Neural cell (in vitro differentiated cells): ENCODE measurements around the gene KITLG. TPM values are rescaled to one million over a fixed set of nuclear protein-coding genes. Genes with fewer than 3 reads are reported as not detected.

Experiments used
- H2AFZ ChIP-seq: fragments of 200-600, 300-800 bp; sonication (generic), shearing (Covaris generic); 2 replicates; pipeline ENCODE4 v1.6.0; 2014; ENCODE audit warnings: low read depth, mild to moderate bottlenecking, antibody characterized with exemption, low read length, moderate library complexity
- H3F3A ChIP-seq: fragments of 200-600 bp; shearing (Covaris generic); 2 replicates; pipeline ENCODE4 v1.6.1; 2016; ENCODE audit warnings: mild to moderate bottlenecking, moderate library complexity, mixed read lengths, antibody characterized with exemption, low read length; ENCODE audit not compliant: insufficient read depth, poor library complexity, severe bottlenecking
- H3K27ac ChIP-seq: fragments of 200-600, 300-800 bp; sonication (generic), shearing (Covaris generic); 2 replicates; pipeline ENCODE4 v1.5.1; 2014; ENCODE audit warnings: mild to moderate bottlenecking, low read length, moderate library complexity
- H3K27me3 ChIP-seq: fragments of 300-800, 200-600 bp; sonication (generic), shearing (Covaris generic); 2 replicates; pipeline ENCODE4 v1.6.0; 2014; ENCODE audit warnings: mild to moderate bottlenecking, low read depth, low read length, moderate library complexity; ENCODE audit not compliant: insufficient read depth
- H3K36me3 ChIP-seq: fragments of 300-800, 200-600 bp; sonication (generic), shearing (Covaris generic); 2 replicates; pipeline ENCODE4 v1.5.1; 2014; ENCODE audit warnings: mild to moderate bottlenecking, antibody characterized with exemption, low read length, moderate library complexity; ENCODE audit not compliant: insufficient read depth
- H3K4me2 ChIP-seq: fragments of 300-800, 200-600 bp; sonication (generic), shearing (Covaris generic); 2 replicates; pipeline ENCODE4 v1.6.0; 2014; ENCODE audit warnings: mild to moderate bottlenecking, low read length
- H3K4me3 ChIP-seq: fragments of 300-800, 200-600 bp; sonication (generic), shearing (Covaris generic); 2 replicates; pipeline ENCODE4 v1.5.1; 2014; ENCODE audit warnings: mild to moderate bottlenecking, low read length, moderate library complexity
- H3K79me2 ChIP-seq: fragments of 200-600 bp; shearing (Covaris generic); replicated peaks from 2 replicates; pipeline ENCODE4 v1.6.0; 2014; ENCODE audit warnings: mild to moderate bottlenecking, low read length, moderate library complexity; ENCODE audit not compliant: insufficient read depth
- H3K9ac ChIP-seq: fragments of 300-800, 200-600 bp; sonication (generic), shearing (Covaris generic); 2 replicates; pipeline ENCODE4 v1.6.1; 2016; ENCODE audit warnings: mild to moderate bottlenecking, low read length, mixed read lengths
- H3K9me2 ChIP-seq: fragments of 200-600 bp; shearing (Covaris generic); 2 replicates; pipeline ENCODE4 v1.6.1; 2016; ENCODE audit warnings: mild to moderate bottlenecking, low read length, mixed read lengths; ENCODE audit not compliant: insufficient read depth
- H3K9me3 ChIP-seq: fragments of 200-600, 300-800 bp; sonication (generic), shearing (Covaris generic); 2 replicates; pipeline ENCODE4 v1.6.1; 2016; ENCODE audit warnings: mild to moderate bottlenecking, mixed run types, low read length, moderate library complexity, mixed read lengths
- H4K20me1 ChIP-seq: fragments of 200-600 bp; shearing (Covaris generic); 2 replicates; pipeline ENCODE4 v1.6.1; 2016; ENCODE audit warnings: mild to moderate bottlenecking, mixed run types; ENCODE audit not compliant: insufficient read depth
- EP300 ChIP-seq: fragments of 450-650 bp; conservative IDR thresholded peaks from 2 replicates; pipeline ENCODE4 v1.6.1; 2014; ENCODE audit warnings: antibody characterized with exemption, mild to moderate bottlenecking, moderate library complexity; ENCODE audit not compliant: poor library complexity, severe bottlenecking
- EZH2 ChIP-seq: fragments of 200-600, 300-800 bp; shearing (Covaris generic), sonication (generic); IDR thresholded peaks from 2 replicates; pipeline ENCODE4 v1.6.1; 2014; ENCODE audit warnings: antibody characterized with exemption, low read length, borderline replicate concordance, mild to moderate bottlenecking; ENCODE audit not compliant: insufficient read depth, poor library complexity, severe bottlenecking
- MXI1 ChIP-seq: fragments of 450-650 bp; conservative IDR thresholded peaks from 2 replicates; pipeline ENCODE4 v1.6.1; 2014; ENCODE audit warnings: antibody characterized with exemption, mild to moderate bottlenecking; ENCODE audit not compliant: poor library complexity, severe bottlenecking
- POLR2AphosphoS5 ChIP-seq: IDR thresholded peaks from 2 replicates; pipeline ENCODE4 v1.6.1; 2012
- RAD21 ChIP-seq: fragments of 450-650 bp; conservative IDR thresholded peaks from 2 replicates; pipeline ENCODE4 v1.6.1; 2014; ENCODE audit warnings: antibody characterized with exemption, mild to moderate bottlenecking, moderate library complexity
- SMC3 ChIP-seq: fragments of 450-650 bp; conservative IDR thresholded peaks from 2 replicates; pipeline ENCODE4 v1.6.1; 2014; ENCODE audit warnings: antibody characterized with exemption, mild to moderate bottlenecking, moderate library complexity; ENCODE audit not compliant: poor library complexity
- TAF1 ChIP-seq: IDR thresholded peaks from 2 replicates; pipeline ENCODE4 v1.6.1; 2012; ENCODE audit warnings: low read depth
- polyA plus RNA-seq: library from polyadenylated mRNA; depleted of rRNA; stranded (reverse); fragments of >200 nt; gene quantifications from 2 replicates; pipeline ENCODE4 v1.2.3, GENCODE V29; 2014
- TF ChIP-seq, protein P1 (sequence below): fragments of 450-650 bp; IDR thresholded peaks from 2 replicates; pipeline ENCODE4 v1.5.1; 2014; ENCODE audit warnings: antibody characterized with exemption, mild to moderate bottlenecking, moderate library complexity; ENCODE audit not compliant: poor library complexity, severe bottlenecking
- TF ChIP-seq, protein P2 (sequence below): IDR thresholded peaks from 2 replicates; pipeline ENCODE4 v1.6.1; 2012; ENCODE audit warnings: borderline replicate concordance

The KITLG gene
- polyA plus RNA-seq, 1 donor from 2014 or later: 6.2 TPM

DNA sequence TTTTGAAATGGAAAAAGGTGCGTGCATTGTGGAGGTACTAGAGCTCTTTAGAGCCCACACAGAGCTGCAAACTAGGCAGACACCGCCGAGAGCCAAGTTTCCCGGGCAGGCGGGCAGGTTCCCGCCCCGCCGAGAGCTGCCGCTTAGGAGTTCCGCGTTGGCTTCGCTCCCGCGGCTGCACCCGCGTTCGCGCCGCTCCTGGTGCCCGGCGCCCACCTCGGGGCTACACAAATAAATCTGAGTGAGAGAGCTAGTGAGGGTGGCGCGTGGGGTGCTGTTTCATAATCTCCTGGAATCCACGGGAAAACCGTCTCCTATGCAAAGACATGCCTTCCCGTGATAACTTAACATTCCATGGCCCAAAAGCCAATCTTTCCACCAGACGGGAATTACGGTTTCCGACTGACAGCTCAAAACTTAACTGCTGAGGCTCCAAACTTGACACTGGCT, 645 bp downstream of the KITLG start:
- H3K9me3 ChIP-seq: no peaks in the 10 kb centered on the region
- peaks cover 16% of the 10 kb centered on the region for H3K27me3 ChIP-seq
- peak overlapping the region; percentile 65 for H3K4me2 ChIP-seq
- H4K20me1 ChIP-seq: no peaks in the 10 kb centered on the region
- H3K27ac ChIP-seq: peak overlapping the region; percentile 21
- H3K36me3 ChIP-seq: no peaks in the 10 kb centered on the region
- peak overlapping the region; percentile 37 for H2AFZ ChIP-seq
- H3K4me3 ChIP-seq: peak overlapping the region; percentile 86
- H3K9ac ChIP-seq: peak overlapping the region; percentile 64
- H3K79me2 ChIP-seq: peaks cover 29% of the 10 kb centered on the region
- TF ChIP-seq EP300 (no peak), TAF1 (no peak)
- peaks cover 6% of the 10 kb centered on the region for H3F3A ChIP-seq
- H3K9me2 ChIP-seq: no peaks in the 10 kb centered on the region

DNA sequence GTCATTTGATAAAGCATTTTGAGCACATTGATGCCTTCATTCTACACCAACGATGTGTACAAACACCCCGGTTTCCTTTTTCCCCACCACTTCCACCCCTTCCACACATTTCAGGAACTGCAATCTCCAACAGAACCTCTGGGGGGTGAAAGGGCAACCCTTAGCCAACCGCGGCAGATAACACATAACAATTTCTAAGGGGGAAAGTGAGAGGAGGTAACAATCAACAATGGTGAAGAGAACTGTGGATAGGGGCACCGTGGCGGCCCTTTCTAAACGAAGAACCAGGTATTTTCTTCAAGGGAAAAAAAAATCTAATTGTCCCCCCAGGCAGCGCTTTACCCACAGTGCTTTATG, 1.1 kb downstream of the KITLG start:
- peak overlapping the region; percentile 65 for H3K4me2 ChIP-seq
- peak overlapping the region; percentile 64 for H3K9ac ChIP-seq
- H3K79me2 ChIP-seq: peaks cover 33% of the 10 kb centered on the region
- H3K27ac ChIP-seq: no peak overlapping the region
- H3K9me3 ChIP-seq: no peaks in the 10 kb centered on the region
- H3K9me2 ChIP-seq: no peaks in the 10 kb centered on the region
- H3K36me3 ChIP-seq: no peaks in the 10 kb centered on the region
- no peak for TF ChIP-seq EP300
- TF ChIP-seq, protein P1, sequence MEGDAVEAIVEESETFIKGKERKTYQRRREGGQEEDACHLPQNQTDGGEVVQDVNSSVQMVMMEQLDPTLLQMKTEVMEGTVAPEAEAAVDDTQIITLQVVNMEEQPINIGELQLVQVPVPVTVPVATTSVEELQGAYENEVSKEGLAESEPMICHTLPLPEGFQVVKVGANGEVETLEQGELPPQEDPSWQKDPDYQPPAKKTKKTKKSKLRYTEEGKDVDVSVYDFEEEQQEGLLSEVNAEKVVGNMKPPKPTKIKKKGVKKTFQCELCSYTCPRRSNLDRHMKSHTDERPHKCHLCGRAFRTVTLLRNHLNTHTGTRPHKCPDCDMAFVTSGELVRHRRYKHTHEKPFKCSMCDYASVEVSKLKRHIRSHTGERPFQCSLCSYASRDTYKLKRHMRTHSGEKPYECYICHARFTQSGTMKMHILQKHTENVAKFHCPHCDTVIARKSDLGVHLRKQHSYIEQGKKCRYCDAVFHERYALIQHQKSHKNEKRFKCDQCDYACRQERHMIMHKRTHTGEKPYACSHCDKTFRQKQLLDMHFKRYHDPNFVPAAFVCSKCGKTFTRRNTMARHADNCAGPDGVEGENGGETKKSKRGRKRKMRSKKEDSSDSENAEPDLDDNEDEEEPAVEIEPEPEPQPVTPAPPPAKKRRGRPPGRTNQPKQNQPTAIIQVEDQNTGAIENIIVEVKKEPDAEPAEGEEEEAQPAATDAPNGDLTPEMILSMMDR: peak; percentile 60
- H4K20me1 ChIP-seq: no peaks in the 10 kb centered on the region
- H3F3A ChIP-seq: peaks cover 6% of the 10 kb centered on the region
- peak overlapping the region; percentile 7 for H2AFZ ChIP-seq
- peaks cover 16% of the 10 kb centered on the region for H3K27me3 ChIP-seq
- H3K4me3 ChIP-seq: peak overlapping the region; percentile 86

DNA sequence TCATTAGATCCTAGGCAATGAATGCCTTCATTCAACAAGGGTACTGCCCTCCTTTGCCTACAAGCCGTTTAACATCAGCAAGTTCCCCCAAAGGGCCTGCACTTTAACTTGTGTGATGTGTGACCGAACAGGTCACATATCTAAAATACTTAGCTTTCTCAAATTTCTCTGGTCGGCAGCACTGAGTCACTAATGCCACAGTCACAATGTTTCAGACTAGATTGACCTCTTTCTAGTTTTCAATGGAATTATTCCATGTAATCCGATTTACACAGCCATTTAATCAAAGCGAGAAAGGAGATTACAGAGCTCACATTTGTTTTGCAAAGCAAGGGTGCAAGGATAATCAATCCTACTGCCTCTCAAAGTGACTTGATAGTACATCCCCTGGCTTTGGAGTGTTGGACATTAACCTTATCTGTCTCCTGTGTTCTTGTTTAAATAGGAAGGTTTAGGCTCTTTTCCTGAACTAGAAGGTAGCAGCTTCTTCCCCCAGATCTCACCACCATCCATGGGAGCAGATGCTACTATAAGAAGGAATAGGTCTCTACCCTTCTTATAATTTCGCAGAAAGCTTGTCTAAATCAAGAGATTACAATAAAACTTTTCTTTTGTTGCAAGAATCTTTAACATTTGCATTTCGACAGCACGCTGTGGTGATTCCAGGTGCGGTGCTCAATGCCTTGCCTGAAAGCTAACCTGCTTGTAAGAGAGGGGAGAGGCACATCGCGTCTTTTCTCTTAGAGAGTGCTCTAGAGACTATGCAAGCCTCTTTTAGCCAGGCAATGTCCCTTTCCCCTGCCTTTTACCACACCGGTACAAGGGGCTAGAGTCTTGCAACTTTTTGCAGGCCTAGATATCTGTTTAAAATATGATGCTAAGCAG, 1.8 kb downstream of the KITLG start:
- TF ChIP-seq EZH2: no peak
- TF ChIP-seq SMC3: no peak
- no peak for TF ChIP-seq MXI1
- TF ChIP-seq, protein P2, sequence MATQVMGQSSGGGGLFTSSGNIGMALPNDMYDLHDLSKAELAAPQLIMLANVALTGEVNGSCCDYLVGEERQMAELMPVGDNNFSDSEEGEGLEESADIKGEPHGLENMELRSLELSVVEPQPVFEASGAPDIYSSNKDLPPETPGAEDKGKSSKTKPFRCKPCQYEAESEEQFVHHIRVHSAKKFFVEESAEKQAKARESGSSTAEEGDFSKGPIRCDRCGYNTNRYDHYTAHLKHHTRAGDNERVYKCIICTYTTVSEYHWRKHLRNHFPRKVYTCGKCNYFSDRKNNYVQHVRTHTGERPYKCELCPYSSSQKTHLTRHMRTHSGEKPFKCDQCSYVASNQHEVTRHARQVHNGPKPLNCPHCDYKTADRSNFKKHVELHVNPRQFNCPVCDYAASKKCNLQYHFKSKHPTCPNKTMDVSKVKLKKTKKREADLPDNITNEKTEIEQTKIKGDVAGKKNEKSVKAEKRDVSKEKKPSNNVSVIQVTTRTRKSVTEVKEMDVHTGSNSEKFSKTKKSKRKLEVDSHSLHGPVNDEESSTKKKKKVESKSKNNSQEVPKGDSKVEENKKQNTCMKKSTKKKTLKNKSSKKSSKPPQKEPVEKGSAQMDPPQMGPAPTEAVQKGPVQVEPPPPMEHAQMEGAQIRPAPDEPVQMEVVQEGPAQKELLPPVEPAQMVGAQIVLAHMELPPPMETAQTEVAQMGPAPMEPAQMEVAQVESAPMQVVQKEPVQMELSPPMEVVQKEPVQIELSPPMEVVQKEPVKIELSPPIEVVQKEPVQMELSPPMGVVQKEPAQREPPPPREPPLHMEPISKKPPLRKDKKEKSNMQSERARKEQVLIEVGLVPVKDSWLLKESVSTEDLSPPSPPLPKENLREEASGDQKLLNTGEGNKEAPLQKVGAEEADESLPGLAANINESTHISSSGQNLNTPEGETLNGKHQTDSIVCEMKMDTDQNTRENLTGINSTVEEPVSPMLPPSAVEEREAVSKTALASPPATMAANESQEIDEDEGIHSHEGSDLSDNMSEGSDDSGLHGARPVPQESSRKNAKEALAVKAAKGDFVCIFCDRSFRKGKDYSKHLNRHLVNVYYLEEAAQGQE: no peak
- no peak for TF ChIP-seq POLR2AphosphoS5
- TF ChIP-seq EP300: no peak
- TF ChIP-seq TAF1: no peak
- no peak for TF ChIP-seq RAD21
- TF ChIP-seq, protein P1: no peak
- Histone ChIP-seq H3K27me3 (peaks cover 16% of the 10 kb centered on the region), H3K36me3 (no peaks in the 10 kb centered on the region), H3F3A (peaks cover 6% of the 10 kb centered on the region), H3K9me2 (no peaks in the 10 kb centered on the region), H3K9me3 (no peaks in the 10 kb centered on the region), H3K4me2 (peak overlapping the region; percentile 65), H3K4me3 (peak overlapping the region; percentile 86), H4K20me1 (no peaks in the 10 kb centered on the region), H3K9ac (peak overlapping the region; percentile 64), H2AFZ (no peak overlapping the region), H3K79me2 (peaks cover 38% of the 10 kb centered on the region), H3K27ac (no peak overlapping the region)
